Mesenchymal stem cell (in vitro differentiated cells and primary cell): ENCODE results near the gene ELOVL6.
"Not testable (repeated sequence)": the region's sequence is repeated elsewhere in the genome, so short reads cannot be mapped to it uniquely, and the experiment has no call there.

Experiments
- DNase-seq: peaks from one replicate; pipeline ENCODE4 v3.0.0-alpha.2; 2013
- H2AFZ ChIP-seq: one replicate; pipeline ENCODE4 v1.6.1; 2013; ENCODE audit warnings: low read depth, mild to moderate bottlenecking, control low read depth, inconsistent platforms, low read length, moderate library complexity
- H2AK5ac ChIP-seq: 2 replicates; pipeline ENCODE4 v1.6.1; 2013; ENCODE audit warnings: low read length, moderate library complexity, mild to moderate bottlenecking, inconsistent platforms; ENCODE audit not compliant: severe bottlenecking
- H2BK120ac ChIP-seq: one replicate; pipeline ENCODE4 v1.6.1; 2013; ENCODE audit warnings: low read depth, mild to moderate bottlenecking, inconsistent platforms, low read length, moderate library complexity
- H2BK12ac ChIP-seq, 2 experiments: one replicate each; pipeline ENCODE4 v1.6.1; 2013; ENCODE audit warnings: inconsistent platforms in 2 of 2, low read length in 2 of 2, mild to moderate bottlenecking in 2 of 2, moderate library complexity in 2 of 2, control low read depth in 1 of 2
- H2BK15ac ChIP-seq: one replicate; pipeline ENCODE4 v1.6.1; 2013; ENCODE audit warnings: mild to moderate bottlenecking, low read depth, inconsistent platforms; ENCODE audit not compliant: poor library complexity, severe bottlenecking
- H2BK5ac ChIP-seq: 2 replicates; pipeline ENCODE4 v1.6.1; 2013; ENCODE audit warnings: low read depth, mild to moderate bottlenecking, low read length, control low read depth, inconsistent platforms; ENCODE audit not compliant: poor library complexity, severe bottlenecking
- H3K14ac ChIP-seq, 2 experiments: one replicate each; pipeline ENCODE4 v1.6.1; 2013; ENCODE audit warnings: inconsistent platforms in 2 of 2, low read length in 2 of 2, control low read depth in 1 of 2, mild to moderate bottlenecking in 1 of 2, moderate library complexity in 1 of 2
- H3K18ac ChIP-seq, 2 experiments: one replicate each; pipeline ENCODE4 v1.6.1; 2013; ENCODE audit warnings: inconsistent platforms in 2 of 2, low read length in 2 of 2, control low read depth in 1 of 2, low read depth in 1 of 2, mild to moderate bottlenecking in 1 of 2
- H3K23ac ChIP-seq, 2 experiments: one replicate each; pipeline ENCODE4 v1.6.1; 2013; ENCODE audit warnings: inconsistent platforms in 2 of 2, low read length in 2 of 2, mild to moderate bottlenecking in 2 of 2, moderate library complexity in 2 of 2, control low read depth in 1 of 2
- H3K27ac ChIP-seq: 2 replicates; pipeline ENCODE4 v1.5.1; 2013; ENCODE audit warnings: mild to moderate bottlenecking, moderate library complexity, low read length, control low read depth, inconsistent platforms; ENCODE audit not compliant: poor library complexity, severe bottlenecking
- H3K27me3 ChIP-seq, 2 experiments: 2 replicates each; pipeline versions ENCODE4 v1.6.1 to v1.7.0; 2013; ENCODE audit warnings: low read length in 2 of 2, mild to moderate bottlenecking in 2 of 2, moderate library complexity in 2 of 2, control low read depth in 1 of 2, inconsistent platforms in 1 of 2; ENCODE audit not compliant: control insufficient read depth in 1 of 2, insufficient read depth in 1 of 2
- H3K36me3 ChIP-seq, 2 experiments: 2 replicates each; pipeline versions ENCODE4 v1.6.1 to v1.7.0; 2013; ENCODE audit warnings: low read length in 2 of 2, control low read depth in 1 of 2, inconsistent platforms in 1 of 2, low read depth in 1 of 2, mild to moderate bottlenecking in 1 of 2; ENCODE audit not compliant: insufficient read depth in 2 of 2, control insufficient read depth in 1 of 2
- H3K4ac ChIP-seq, 2 experiments: one replicate each; pipeline ENCODE4 v1.6.1; 2013; ENCODE audit warnings: inconsistent platforms in 2 of 2, low read length in 2 of 2, mild to moderate bottlenecking in 2 of 2, moderate library complexity in 2 of 2, control low read depth in 1 of 2, low read depth in 1 of 2
- H3K4me1 ChIP-seq: 2 replicates; pipeline ENCODE4 v1.6.1; 2013; ENCODE audit warnings: low read depth, low read length, control low read depth; ENCODE audit not compliant: control insufficient read depth, insufficient read depth
- H3K4me2 ChIP-seq: 2 replicates; pipeline ENCODE4 v1.6.1; 2013; ENCODE audit warnings: low read length, mild to moderate bottlenecking, inconsistent platforms; ENCODE audit not compliant: poor library complexity, severe bottlenecking
- H3K4me3 ChIP-seq, 2 experiments: 2 replicates each; pipeline versions ENCODE4 v1.5.1 to v1.7.0; 2013; ENCODE audit warnings: low read length in 2 of 2, mild to moderate bottlenecking in 2 of 2, control low read depth in 1 of 2, low read depth in 1 of 2; ENCODE audit not compliant: insufficient read depth in 1 of 2
- H3K79me1 ChIP-seq: replicated peaks from 2 replicates; pipeline ENCODE4 v1.6.1; 2013; ENCODE audit warnings: mild to moderate bottlenecking, control low read depth, low read length, inconsistent platforms; ENCODE audit not compliant: poor library complexity, severe bottlenecking
- H3K9ac ChIP-seq: 2 replicates; pipeline ENCODE4 v1.7.0; 2013; ENCODE audit warnings: mild to moderate bottlenecking, low read length, moderate library complexity
- H3K9me3 ChIP-seq: 2 replicates; pipeline ENCODE4 v1.7.0; 2013; ENCODE audit warnings: mild to moderate bottlenecking, low read length; ENCODE audit not compliant: control insufficient read depth
- H4K8ac ChIP-seq: one replicate; pipeline ENCODE4 v1.6.1; 2013; ENCODE audit warnings: inconsistent platforms, mild to moderate bottlenecking, low read length, moderate library complexity
- H4K91ac ChIP-seq: one replicate; pipeline ENCODE4 v1.6.1; 2013; ENCODE audit warnings: mild to moderate bottlenecking, low read length, inconsistent platforms
- WGBS: methylation state at CpG from one replicate; pipeline ENCODE4 v1.1.7; 2013; ENCODE audit warnings: mixed read lengths; 5-methylcytosine and 5-hydroxymethylcytosine counted together

Gene ELOVL6

DNA sequence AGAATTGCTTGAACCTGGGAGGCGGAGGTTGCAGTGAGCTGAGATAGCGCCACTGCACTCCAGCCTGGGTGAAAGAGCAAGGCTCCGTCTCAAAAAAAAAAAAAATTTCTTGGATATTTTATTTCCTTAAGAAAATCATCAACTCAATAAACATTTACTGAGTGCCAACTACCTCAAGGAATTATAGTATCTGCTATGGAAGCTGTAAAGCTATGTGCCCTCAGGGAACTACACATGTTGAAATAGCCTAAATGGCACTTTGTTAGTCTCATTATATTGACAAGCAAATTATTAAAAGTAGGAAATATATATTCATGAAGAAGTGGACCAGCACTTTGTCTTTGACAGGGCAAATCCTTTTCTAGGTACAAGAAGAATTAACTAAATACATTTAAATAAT is 40.8 kb downstream of the ELOVL6 start:
- H2BK12ac ChIP-seq = no peak overlapping the region
- no peak overlapping the region for H3K9ac ChIP-seq
- H2BK5ac ChIP-seq = no peak overlapping the region
- no peak overlapping the region for H2AK5ac ChIP-seq
- no peak overlapping the region for H2BK120ac ChIP-seq
- H2BK15ac ChIP-seq = no peak overlapping the region
- H2AFZ ChIP-seq = no peak overlapping the region
- no peak overlapping the region for H3K23ac ChIP-seq
- 100% methylated on average over 2 of the region's 3 CpGs for WGBS
- no peaks in the 10 kb centered on the region for H3K36me3 ChIP-seq
- H3K9me3 ChIP-seq = no peaks in the 10 kb centered on the region
- H3K4me3 ChIP-seq = no peak overlapping the region
- H3K4ac ChIP-seq = no peak overlapping the region
- DNase-seq = no peak
- peaks cover 18% of the 10 kb centered on the region for H3K79me1 ChIP-seq
- no peak overlapping the region for H3K14ac ChIP-seq
- no peak overlapping the region for H3K18ac ChIP-seq
- H3K4me1 ChIP-seq = no peaks in the 10 kb centered on the region
- H4K8ac ChIP-seq = no peak overlapping the region
- no peak overlapping the region for H4K91ac ChIP-seq
- H3K27ac ChIP-seq = no peak overlapping the region
- no peak overlapping the region for H3K4me2 ChIP-seq
- H3K27me3 ChIP-seq = no peaks in the 10 kb centered on the region

- H3K4me3 ChIP-seq, H3K27ac ChIP-seq, H2BK12ac ChIP-seq, H2BK15ac ChIP-seq, DNase-seq, H3K4me2 ChIP-seq, H3K9me3 ChIP-seq, H3K14ac ChIP-seq, H2BK5ac ChIP-seq, H2AK5ac ChIP-seq, H2BK120ac ChIP-seq, H3K23ac ChIP-seq, H4K8ac ChIP-seq, H3K18ac ChIP-seq, H2AFZ ChIP-seq, H3K27me3 ChIP-seq, H3K4ac ChIP-seq, H3K4me1 ChIP-seq, H3K36me3 ChIP-seq, H3K9ac ChIP-seq, H4K91ac ChIP-seq: not testable (repeated sequence)
- H3K79me1 ChIP-seq = peaks cover 19% of the 10 kb centered on the region
- WGBS = 93% methylated on average over 4 of the region's 5 CpGs
Observed at GRCh38 chr4:110157166-110157565, 41.2 kb downstream of the ELOVL6 start.

DNA sequence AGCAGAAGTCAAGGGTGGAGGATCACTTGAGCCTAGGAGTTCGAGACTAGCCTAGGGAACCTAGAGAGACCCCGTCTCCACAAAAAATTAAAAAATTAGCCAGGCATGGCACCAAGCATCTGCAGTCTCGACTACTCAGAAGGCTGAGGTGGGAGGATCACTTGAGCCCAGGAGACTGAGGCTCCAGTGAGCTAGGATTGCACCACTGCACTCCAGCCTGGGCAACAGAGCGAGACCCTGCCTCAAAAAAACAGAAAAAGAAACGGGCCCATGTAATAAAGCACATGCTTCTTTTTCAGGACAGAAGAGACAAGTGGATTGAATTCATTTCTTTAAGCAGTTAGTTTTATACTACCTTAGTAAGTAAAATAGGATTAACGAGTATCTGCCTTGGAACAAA is 42.0 kb downstream of the ELOVL6 start:
- H3K23ac ChIP-seq = no peak overlapping the region
- no peak overlapping the region for H3K18ac ChIP-seq
- H3K9ac ChIP-seq = no peak overlapping the region
- H4K8ac ChIP-seq = no peak overlapping the region
- H3K27ac ChIP-seq = no peak overlapping the region
- H3K4me1 ChIP-seq = no peaks in the 10 kb centered on the region
- H4K91ac ChIP-seq = no peak overlapping the region
- H2BK120ac ChIP-seq = no peak overlapping the region
- no peak overlapping the region for H2BK12ac ChIP-seq
- H3K4me3 ChIP-seq = no peak overlapping the region
- H2BK5ac ChIP-seq = no peak overlapping the region
- H3K4me2 ChIP-seq = no peak overlapping the region
- H2AK5ac ChIP-seq = no peak overlapping the region
- no peak for DNase-seq
- H3K27me3 ChIP-seq = no peaks in the 10 kb centered on the region
- H2AFZ ChIP-seq = no peak overlapping the region
- H3K9me3 ChIP-seq = no peaks in the 10 kb centered on the region
- H3K14ac ChIP-seq = no peak overlapping the region
- H3K36me3 ChIP-seq = no peaks in the 10 kb centered on the region
- peaks cover 17% of the 10 kb centered on the region for H3K79me1 ChIP-seq
- no peak overlapping the region for H2BK15ac ChIP-seq
- H3K4ac ChIP-seq = no peak overlapping the region
- 96% methylated on average over 5 of the region's 6 CpGs for WGBS

DNA sequence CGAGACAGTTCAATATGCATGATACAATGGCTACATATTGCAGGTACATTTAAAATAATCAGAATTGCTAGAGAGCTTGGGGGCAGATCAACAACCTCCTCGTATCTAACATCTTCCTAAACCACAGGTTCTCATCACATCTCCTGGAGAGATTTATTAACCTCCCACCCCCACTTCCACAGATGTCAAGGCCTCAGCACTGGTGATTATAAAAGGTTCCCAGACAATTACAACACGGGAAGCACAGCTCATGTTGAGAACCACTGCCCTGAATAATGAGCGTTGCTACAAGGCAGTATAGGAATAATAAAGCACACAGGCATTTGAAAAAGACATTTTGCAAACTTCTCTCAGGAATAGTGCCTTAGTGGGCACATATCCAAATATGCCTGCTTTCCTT is 42.8 kb downstream of the ELOVL6 start:
- no peak overlapping the region for H2AFZ ChIP-seq
- H3K9me3 ChIP-seq = no peaks in the 10 kb centered on the region
- WGBS = 49% methylated on average over 4 of the region's 4 CpGs
- H2AK5ac ChIP-seq = no peak overlapping the region
- no peak overlapping the region for H3K18ac ChIP-seq
- H3K4me2 ChIP-seq = no peak overlapping the region
- H3K79me1 ChIP-seq = peaks cover 17% of the 10 kb centered on the region
- no peak overlapping the region for H3K4me3 ChIP-seq
- no peaks in the 10 kb centered on the region for H3K27me3 ChIP-seq
- H2BK12ac ChIP-seq = no peak overlapping the region
- H3K4ac ChIP-seq = no peak overlapping the region
- H4K8ac ChIP-seq = no peak overlapping the region
- no peak overlapping the region for H2BK5ac ChIP-seq
- H3K27ac ChIP-seq = no peak overlapping the region
- peak; percentile 25 for DNase-seq
- no peak overlapping the region for H3K23ac ChIP-seq
- no peak overlapping the region for H2BK120ac ChIP-seq
- no peaks in the 10 kb centered on the region for H3K4me1 ChIP-seq
- H3K9ac ChIP-seq = no peak overlapping the region
- H3K36me3 ChIP-seq = no peaks in the 10 kb centered on the region
- H3K14ac ChIP-seq = no peak overlapping the region
- H4K91ac ChIP-seq = no peak overlapping the region
- H2BK15ac ChIP-seq = no peak overlapping the region
